ENCODE results near the gene STAG1.
"Not testable (repeated sequence)": the region's sequence is repeated elsewhere in the genome, so short reads cannot be mapped to it uniquely, and the experiment has no call there.

STAG1 gene

GRCh38 chr3:136772709-136773108 lies 20.5 kb upstream of the STAG1 start:
- Histone ChIP-seq H3F3A (ENCODE audit: insufficient read depth) (no peaks in the 10 kb centered on the region), H3K79me2 (ENCODE audit: insufficient read depth, low read length) (no peaks in the 10 kb centered on the region), H4K20me1 (ENCODE audit: low read depth, low read length) (no peaks in the 10 kb centered on the region), H2AFZ (ENCODE audit: low read depth, low read length, severe bottlenecking) (no peak overlapping the region), H3K36me3 (ENCODE audit: low read length) (no peaks in the 10 kb centered on the region), H3K9me3 (ENCODE audit: insufficient read depth, low read length) (no peaks in the 10 kb centered on the region), H3K9me2 (replicated peaks; ENCODE audit: insufficient read depth, low read length) (no peaks in the 10 kb centered on the region), H3K27ac (ENCODE audit: low read depth, low read length) (no peak overlapping the region), H3K4me2 (ENCODE audit: low read depth, low read length, poor library complexity, severe bottlenecking) (no peak overlapping the region), H3K27me3 (ENCODE audit: low read length) (no peaks in the 10 kb centered on the region), H3K9ac (ENCODE audit: low read length) (no peak overlapping the region), H3K4me3 (ENCODE audit: insufficient read depth, low read length, poor library complexity, severe bottlenecking) (no peak overlapping the region)
- TF ChIP-seq EZH2phosphoT487 (conservative IDR thresholded peaks at IDR 0.05; ENCODE audit: low read length) (no peak), CTCF (IDR thresholded peaks at IDR 0.05; ENCODE audit: insufficient read depth, low read length, poor library complexity, severe bottlenecking) (no peak)

GRCh38 chr3:136758160-136759102 lies 6.3 kb upstream of the STAG1 start:
- H3K9me2 ChIP-seq (replicated peaks; ENCODE audit: insufficient read depth, low read length); H4K20me1 ChIP-seq (ENCODE audit: low read depth, low read length); H3K4me2 ChIP-seq (ENCODE audit: low read depth, low read length, poor library complexity, severe bottlenecking); H3K9ac ChIP-seq (ENCODE audit: low read length); H3K4me3 ChIP-seq (ENCODE audit: insufficient read depth, low read length, poor library complexity, severe bottlenecking); H3K27ac ChIP-seq (ENCODE audit: low read depth, low read length); H3F3A ChIP-seq (ENCODE audit: insufficient read depth); H3K36me3 ChIP-seq (ENCODE audit: low read length); H2AFZ ChIP-seq (ENCODE audit: low read depth, low read length, severe bottlenecking); H3K27me3 ChIP-seq (ENCODE audit: low read length); H3K79me2 ChIP-seq (ENCODE audit: insufficient read depth, low read length): not testable (repeated sequence)
- peak; percentile 64 for TF ChIP-seq CTCF (IDR thresholded peaks at IDR 0.05; ENCODE audit: insufficient read depth, low read length, poor library complexity, severe bottlenecking)
- H3K9me3 ChIP-seq (ENCODE audit: insufficient read depth, low read length), result peaks cover 13% of the 10 kb centered on the region; the same call in 1 of the 2 replicates

GRCh38 chr3:136755192-136755591 lies 3.0 kb upstream of the STAG1 start:
- H3K27me3 ChIP-seq (ENCODE audit: low read length), result no peaks in the 10 kb centered on the region
- H3K36me3 ChIP-seq (ENCODE audit: low read length), result no peaks in the 10 kb centered on the region
- H3K27ac ChIP-seq (ENCODE audit: low read depth, low read length), result no peak overlapping the region
- H4K20me1 ChIP-seq (ENCODE audit: low read depth, low read length), result no peaks in the 10 kb centered on the region
- H3K9me3 ChIP-seq (ENCODE audit: insufficient read depth, low read length), result no peaks in the 10 kb centered on the region
- H3K4me2 ChIP-seq (ENCODE audit: low read depth, low read length, poor library complexity, severe bottlenecking), result no peak overlapping the region
- peaks cover 14% of the 10 kb centered on the region for H3K79me2 ChIP-seq (ENCODE audit: insufficient read depth, low read length)
- H3K4me3 ChIP-seq (ENCODE audit: insufficient read depth, low read length, poor library complexity, severe bottlenecking), result no peak overlapping the region
- no peaks in the 10 kb centered on the region for H3K9me2 ChIP-seq (replicated peaks; ENCODE audit: insufficient read depth, low read length)
- H2AFZ ChIP-seq (ENCODE audit: low read depth, low read length, severe bottlenecking), result no peak overlapping the region
- no peak for TF ChIP-seq CTCF (IDR thresholded peaks at IDR 0.05; ENCODE audit: insufficient read depth, low read length, poor library complexity, severe bottlenecking)
- TF ChIP-seq EZH2phosphoT487 (conservative IDR thresholded peaks at IDR 0.05; ENCODE audit: low read length), result no peak
- no peak overlapping the region for H3K9ac ChIP-seq (ENCODE audit: low read length)
- peaks cover 9% of the 10 kb centered on the region; the same call in 1 of the 2 replicates for H3F3A ChIP-seq (ENCODE audit: insufficient read depth)

All from SU-DHL-6 (cell line).